ENCODE measurements around the gene RELA. TPM values are rescaled to one million over a fixed set of nuclear protein-coding genes. Genes with fewer than 3 reads are reported as not detected.

RELA gene
- total and polyA plus RNA-seq, 2 of the 13 experiments (the other 11 are each of a cell fraction or from before 2014, with no cell fraction given), result 21.4 to 40.5 TPM

DNA sequence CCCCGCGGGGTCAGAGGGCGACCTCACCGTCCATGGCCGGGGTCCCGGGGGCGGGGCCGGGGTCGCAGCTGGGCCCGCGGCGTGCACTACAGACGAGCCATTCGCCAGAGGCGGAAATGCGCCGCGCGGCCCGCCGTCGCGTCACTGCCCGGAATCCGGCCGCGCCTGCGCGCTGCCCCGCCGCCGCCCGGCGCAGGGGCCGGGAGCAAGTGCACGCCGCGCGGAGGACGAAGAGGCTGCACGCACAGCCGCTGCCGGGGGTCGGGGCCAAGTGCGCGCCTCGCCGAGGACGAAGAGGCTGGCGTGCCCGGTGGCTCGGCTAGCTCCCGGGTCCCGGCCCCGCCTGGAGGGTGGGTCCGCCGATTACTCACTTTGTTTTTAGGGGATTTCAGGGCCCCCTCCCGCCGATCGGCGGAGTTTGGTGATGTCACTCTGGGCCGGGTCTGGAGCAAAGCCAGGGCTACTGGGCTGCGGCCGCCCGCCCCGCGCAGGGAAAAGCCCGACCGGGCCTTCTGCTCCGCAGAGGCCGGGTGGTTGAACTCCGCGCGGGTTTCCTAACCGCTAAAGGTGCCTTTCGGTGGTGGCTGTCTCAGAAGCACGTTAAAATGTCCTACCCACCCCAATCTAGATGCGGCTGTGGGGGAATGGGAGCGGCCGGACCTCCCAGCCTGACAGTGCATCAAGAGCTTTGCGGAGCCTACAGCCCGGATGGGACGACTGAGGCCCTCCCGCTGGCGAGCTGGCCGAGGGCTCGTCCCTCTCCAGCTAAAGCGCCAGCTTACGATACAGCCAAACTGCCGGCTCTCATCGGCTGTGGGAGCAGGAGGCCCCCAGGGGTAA is at the start of gene RELA (continued):
- TF ChIP-seq, protein P1, sequence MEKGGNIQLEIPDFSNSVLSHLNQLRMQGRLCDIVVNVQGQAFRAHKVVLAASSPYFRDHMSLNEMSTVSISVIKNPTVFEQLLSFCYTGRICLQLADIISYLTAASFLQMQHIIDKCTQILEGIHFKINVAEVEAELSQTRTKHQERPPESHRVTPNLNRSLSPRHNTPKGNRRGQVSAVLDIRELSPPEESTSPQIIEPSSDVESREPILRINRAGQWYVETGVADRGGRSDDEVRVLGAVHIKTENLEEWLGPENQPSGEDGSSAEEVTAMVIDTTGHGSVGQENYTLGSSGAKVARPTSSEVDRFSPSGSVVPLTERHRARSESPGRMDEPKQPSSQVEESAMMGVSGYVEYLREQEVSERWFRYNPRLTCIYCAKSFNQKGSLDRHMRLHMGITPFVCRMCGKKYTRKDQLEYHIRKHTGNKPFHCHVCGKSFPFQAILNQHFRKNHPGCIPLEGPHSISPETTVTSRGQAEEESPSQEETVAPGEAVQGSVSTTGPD (CRISPR knock-in tag; IDR thresholded peaks at IDR 0.05), result no peak
- TF ChIP-seq, protein P2, sequence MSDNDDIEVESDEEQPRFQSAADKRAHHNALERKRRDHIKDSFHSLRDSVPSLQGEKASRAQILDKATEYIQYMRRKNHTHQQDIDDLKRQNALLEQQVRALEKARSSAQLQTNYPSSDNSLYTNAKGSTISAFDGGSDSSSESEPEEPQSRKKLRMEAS (IDR thresholded peaks at IDR 0.05), result peak; percentile 73
- TF ChIP-seq, protein P3, sequence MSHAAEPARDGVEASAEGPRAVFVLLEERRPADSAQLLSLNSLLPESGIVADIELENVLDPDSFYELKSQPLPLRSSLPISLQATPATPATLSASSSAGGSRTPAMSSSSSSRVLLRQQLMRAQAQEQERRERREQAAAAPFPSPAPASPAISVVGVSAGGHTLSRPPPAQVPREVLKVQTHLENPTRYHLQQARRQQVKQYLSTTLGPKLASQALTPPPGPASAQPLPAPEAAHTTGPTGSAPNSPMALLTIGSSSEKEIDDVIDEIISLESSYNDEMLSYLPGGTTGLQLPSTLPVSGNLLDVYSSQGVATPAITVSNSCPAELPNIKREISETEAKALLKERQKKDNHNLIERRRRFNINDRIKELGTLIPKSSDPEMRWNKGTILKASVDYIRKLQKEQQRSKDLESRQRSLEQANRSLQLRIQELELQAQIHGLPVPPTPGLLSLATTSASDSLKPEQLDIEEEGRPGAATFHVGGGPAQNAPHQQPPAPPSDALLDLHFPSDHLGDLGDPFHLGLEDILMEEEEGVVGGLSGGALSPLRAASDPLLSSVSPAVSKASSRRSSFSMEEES (CRISPR knock-in tag; IDR thresholded peaks at IDR 0.05), result 0 out of 2 replicates have a peak, but pooled peaks have one; percentile 12
- TF ChIP-seq ZNF713 (CRISPR knock-in tag; IDR thresholded peaks at IDR 0.05), result 0 out of 2 replicates have a peak, but pooled peaks have one; percentile 4
- peak; percentile 39; the same call in 1 of the 2 replicates for TF ChIP-seq ZSCAN30 (CRISPR knock-in tag; IDR thresholded peaks at IDR 0.05)
- TF ChIP-seq, protein P4, sequence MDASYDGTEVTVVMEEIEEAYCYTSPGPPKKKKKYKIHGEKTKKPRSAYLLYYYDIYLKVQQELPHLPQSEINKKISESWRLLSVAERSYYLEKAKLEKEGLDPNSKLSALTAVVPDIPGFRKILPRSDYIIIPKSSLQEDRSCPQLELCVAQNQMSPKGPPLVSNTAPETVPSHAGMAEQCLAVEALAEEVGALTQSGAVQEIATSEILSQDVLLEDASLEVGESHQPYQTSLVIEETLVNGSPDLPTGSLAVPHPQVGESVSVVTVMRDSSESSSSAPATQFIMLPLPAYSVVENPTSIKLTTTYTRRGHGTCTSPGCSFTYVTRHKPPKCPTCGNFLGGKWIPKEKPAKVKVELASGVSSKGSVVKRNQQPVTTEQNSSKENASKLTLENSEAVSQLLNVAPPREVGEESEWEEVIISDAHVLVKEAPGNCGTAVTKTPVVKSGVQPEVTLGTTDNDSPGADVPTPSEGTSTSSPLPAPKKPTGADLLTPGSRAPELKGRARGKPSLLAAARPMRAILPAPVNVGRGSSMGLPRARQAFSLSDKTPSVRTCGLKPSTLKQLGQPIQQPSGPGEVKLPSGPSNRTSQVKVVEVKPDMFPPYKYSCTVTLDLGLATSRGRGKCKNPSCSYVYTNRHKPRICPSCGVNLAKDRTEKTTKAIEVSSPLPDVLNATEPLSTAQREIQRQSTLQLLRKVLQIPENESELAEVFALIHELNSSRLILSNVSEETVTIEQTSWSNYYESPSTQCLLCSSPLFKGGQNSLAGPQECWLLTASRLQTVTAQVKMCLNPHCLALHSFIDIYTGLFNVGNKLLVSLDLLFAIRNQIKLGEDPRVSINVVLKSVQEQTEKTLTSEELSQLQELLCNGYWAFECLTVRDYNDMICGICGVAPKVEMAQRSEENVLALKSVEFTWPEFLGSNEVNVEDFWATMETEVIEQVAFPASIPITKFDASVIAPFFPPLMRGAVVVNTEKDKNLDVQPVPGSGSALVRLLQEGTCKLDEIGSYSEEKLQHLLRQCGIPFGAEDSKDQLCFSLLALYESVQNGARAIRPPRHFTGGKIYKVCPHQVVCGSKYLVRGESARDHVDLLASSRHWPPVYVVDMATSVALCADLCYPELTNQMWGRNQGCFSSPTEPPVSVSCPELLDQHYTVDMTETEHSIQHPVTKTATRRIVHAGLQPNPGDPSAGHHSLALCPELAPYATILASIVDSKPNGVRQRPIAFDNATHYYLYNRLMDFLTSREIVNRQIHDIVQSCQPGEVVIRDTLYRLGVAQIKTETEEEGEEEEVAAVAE (CRISPR knock-in tag; IDR thresholded peaks at IDR 0.05; ENCODE audit: borderline replicate concordance), result no peak
- TF ChIP-seq ERF (CRISPR knock-in tag; IDR thresholded peaks at IDR 0.05), result peak; percentile 80
- no peak for TF ChIP-seq GATA4 (IDR thresholded peaks at IDR 0.05; ENCODE audit: borderline replicate concordance, low read depth)
- TF ChIP-seq ZSCAN29 (CRISPR knock-in tag; conservative IDR thresholded peaks at IDR 0.05), result 0 out of 2 replicates have a peak, but pooled peaks have one; percentile 23
- TF ChIP-seq JUND (CRISPR knock-in tag; IDR thresholded peaks at IDR 0.05), result 0 out of 2 replicates have a peak, but pooled peaks have one; percentile 14
- TF ChIP-seq SNAPC2 (CRISPR knock-in tag; IDR thresholded peaks at IDR 0.05), result no peak; the same call in 1 of the 2 replicates
- TF ChIP-seq, protein P5, sequence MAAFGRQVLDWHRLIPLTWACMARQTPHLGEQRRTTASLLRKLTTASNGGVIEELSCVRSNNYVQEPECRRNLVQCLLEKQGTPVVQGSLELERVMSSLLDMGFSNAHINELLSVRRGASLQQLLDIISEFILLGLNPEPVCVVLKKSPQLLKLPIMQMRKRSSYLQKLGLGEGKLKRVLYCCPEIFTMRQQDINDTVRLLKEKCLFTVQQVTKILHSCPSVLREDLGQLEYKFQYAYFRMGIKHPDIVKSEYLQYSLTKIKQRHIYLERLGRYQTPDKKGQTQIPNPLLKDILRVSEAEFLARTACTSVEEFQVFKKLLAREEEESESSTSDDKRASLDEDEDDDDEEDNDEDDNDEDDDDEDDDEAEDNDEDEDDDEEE (CRISPR knock-in tag; IDR thresholded peaks at IDR 0.05), result no peak
- no peak for TF ChIP-seq MAFG (CRISPR knock-in tag; IDR thresholded peaks at IDR 0.05)
- TF ChIP-seq ZFP37 (CRISPR knock-in tag; IDR thresholded peaks at IDR 0.05; ENCODE audit: borderline replicate concordance), result peak; percentile 23; the same call in 1 of the 2 replicates
- TF ChIP-seq, protein P6, sequence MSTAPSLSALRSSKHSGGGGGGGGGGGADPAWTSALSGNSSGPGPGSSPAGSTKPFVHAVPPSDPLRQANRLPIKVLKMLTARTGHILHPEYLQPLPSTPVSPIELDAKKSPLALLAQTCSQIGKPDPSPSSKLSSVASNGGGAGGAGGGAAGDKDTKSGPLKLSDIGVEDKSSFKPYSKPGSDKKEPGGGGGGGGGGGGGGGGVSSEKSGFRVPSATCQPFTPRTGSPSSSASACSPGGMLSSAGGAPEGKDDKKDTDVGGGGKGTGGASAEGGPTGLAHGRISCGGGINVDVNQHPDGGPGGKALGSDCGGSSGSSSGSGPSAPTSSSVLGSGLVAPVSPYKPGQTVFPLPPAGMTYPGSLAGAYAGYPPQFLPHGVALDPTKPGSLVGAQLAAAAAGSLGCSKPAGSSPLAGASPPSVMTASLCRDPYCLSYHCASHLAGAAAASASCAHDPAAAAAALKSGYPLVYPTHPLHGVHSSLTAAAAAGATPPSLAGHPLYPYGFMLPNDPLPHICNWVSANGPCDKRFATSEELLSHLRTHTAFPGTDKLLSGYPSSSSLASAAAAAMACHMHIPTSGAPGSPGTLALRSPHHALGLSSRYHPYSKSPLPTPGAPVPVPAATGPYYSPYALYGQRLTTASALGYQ (CRISPR knock-in tag; IDR thresholded peaks at IDR 0.05), result no peak
- peak; percentile 82 for TF ChIP-seq POLR2G (IDR thresholded peaks at IDR 0.05; ENCODE audit: low read depth, low read length)
- no peak for TF ChIP-seq ZNF136 (CRISPR knock-in tag; IDR thresholded peaks at IDR 0.05; ENCODE audit: low read depth)
- TF ChIP-seq POLR2A (IDR thresholded peaks at IDR 0.05; ENCODE audit: insufficient read depth in 1 of 2, low read depth in 2 of 2, low read length in 2 of 2), result peak; percentile 53 to 81
- TF ChIP-seq SAP130 (CRISPR knock-in tag; IDR thresholded peaks at IDR 0.05; ENCODE audit: low read depth), result peak; percentile 81

Data from HepG2 (cell line).